ENCODE measurements around the gene SERPINA9.
"Not testable (repeated sequence)": the region's sequence is repeated elsewhere in the genome, so short reads cannot be mapped to it uniquely, and the experiment has no call there.

The SERPINA9 gene

DNA sequence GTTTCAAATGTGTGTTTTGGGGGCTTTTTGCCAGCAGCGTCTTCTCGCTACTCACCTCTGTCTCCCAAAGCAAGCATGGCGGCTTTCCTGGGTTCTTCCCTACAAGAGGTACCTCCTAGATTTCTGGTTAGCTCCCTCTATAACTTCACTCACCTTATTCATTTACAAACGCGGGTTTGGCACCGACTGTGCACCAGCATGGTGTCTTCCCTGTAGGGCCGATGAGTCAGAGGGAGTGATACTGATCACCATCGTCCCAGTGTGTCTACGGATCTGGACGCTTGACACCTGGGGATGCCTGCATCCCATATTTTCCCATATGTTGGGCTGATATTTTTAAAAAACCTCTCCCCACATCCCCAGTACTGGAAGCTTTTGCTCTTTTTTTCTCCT is 41.2 kb upstream of the SERPINA9 start:
- Histone ChIP-seq H3K79me2 (ENCODE audit: insufficient read depth, low read length) (no peaks in the 10 kb centered on the region), H3K4me3 (ENCODE audit: low read depth in 1 of 2, low read length in 2 of 2) (no peak overlapping the region), H3K4me1 (ENCODE audit: insufficient read depth, low read length) (no peaks in the 10 kb centered on the region), H3K27ac (ENCODE audit: low read length) (no peak overlapping the region), H3K4me2 (ENCODE audit: insufficient read depth, low read length) (no peak overlapping the region), H3K9me3 (ENCODE audit: insufficient read depth, low read length, severe bottlenecking) (no peaks in the 10 kb centered on the region), H4K20me1 (ENCODE audit: insufficient read depth, low read length) (no peaks in the 10 kb centered on the region), H3K36me3 (ENCODE audit: insufficient read depth, low read length) (no peaks in the 10 kb centered on the region), H2AFZ (ENCODE audit: low read depth, low read length) (no peak overlapping the region), H3K9ac (ENCODE audit: low read depth, low read length) (no peak overlapping the region), H3K27me3 (ENCODE audit: insufficient read depth, low read length, poor library complexity) (peaks cover 5% of the 10 kb centered on the region)
- no peak for DNase-seq
- TF ChIP-seq, protein P1, sequence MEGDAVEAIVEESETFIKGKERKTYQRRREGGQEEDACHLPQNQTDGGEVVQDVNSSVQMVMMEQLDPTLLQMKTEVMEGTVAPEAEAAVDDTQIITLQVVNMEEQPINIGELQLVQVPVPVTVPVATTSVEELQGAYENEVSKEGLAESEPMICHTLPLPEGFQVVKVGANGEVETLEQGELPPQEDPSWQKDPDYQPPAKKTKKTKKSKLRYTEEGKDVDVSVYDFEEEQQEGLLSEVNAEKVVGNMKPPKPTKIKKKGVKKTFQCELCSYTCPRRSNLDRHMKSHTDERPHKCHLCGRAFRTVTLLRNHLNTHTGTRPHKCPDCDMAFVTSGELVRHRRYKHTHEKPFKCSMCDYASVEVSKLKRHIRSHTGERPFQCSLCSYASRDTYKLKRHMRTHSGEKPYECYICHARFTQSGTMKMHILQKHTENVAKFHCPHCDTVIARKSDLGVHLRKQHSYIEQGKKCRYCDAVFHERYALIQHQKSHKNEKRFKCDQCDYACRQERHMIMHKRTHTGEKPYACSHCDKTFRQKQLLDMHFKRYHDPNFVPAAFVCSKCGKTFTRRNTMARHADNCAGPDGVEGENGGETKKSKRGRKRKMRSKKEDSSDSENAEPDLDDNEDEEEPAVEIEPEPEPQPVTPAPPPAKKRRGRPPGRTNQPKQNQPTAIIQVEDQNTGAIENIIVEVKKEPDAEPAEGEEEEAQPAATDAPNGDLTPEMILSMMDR (IDR thresholded peaks at IDR 0.05; ENCODE audit: borderline replicate concordance, extremely low read depth, low read length, poor library complexity, severe bottlenecking), result no peak
- no peak for TF ChIP-seq EZH2 (IDR thresholded peaks at IDR 0.05; ENCODE audit: borderline replicate concordance, low read depth, low read length, severe bottlenecking)
- ATAC-seq (ENCODE audit: insufficient read depth, low read depth), result no peak

DNA sequence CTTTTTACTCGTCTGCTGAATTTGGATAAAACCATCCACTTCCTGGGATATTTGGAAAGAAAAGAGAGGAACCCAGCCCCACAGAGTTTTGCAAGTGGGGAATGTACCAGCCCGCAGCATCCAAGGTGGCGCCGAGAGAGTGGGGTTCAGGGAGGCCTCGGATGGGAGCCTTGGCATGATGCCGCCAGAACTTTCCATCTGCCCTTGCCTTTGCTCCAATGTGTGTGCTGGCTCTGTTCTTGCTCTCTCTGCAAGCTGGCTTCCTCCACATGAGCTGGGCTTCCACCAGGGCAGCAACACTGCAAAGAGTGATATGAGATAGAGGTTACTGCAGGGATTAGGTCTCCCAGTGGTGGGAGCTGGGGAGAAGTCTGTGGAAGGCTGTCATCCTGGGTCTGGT is 39.9 kb upstream of the SERPINA9 start:
- no peak for ATAC-seq (ENCODE audit: insufficient read depth, low read depth)
- no peak overlapping the region for H3K9ac ChIP-seq (ENCODE audit: low read depth, low read length)

DNA sequence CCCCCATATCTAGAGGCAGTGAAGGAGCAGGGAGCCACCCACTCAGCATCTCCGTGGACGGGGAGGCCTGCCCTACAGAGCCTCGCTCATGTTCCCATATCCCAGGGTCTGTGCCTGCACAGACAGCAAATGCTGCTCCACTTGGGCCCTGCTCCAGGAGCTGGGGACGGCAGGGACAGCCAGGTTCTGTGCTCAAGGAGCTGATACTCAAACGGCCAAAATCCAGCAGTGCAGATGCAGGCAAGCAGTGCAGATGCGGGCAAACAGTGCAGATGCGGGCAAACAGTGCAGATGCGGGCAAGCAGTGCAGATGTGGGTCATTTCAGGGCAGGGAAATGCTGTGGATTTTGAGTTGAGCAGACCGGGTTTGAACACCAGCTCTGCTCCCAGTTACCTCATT is 39.4 kb upstream of the SERPINA9 start:
- TF ChIP-seq, protein P1 (IDR thresholded peaks at IDR 0.05; ENCODE audit: borderline replicate concordance, extremely low read depth, low read length, poor library complexity, severe bottlenecking), result no peak
- TF ChIP-seq EZH2 (IDR thresholded peaks at IDR 0.05; ENCODE audit: borderline replicate concordance, low read depth, low read length, severe bottlenecking), result no peak
- DNase-seq, result no peak
- Histone ChIP-seq H3K79me2 (ENCODE audit: insufficient read depth, low read length) (no peaks in the 10 kb centered on the region), H2AFZ (ENCODE audit: low read depth, low read length) (no peak overlapping the region), H3K4me2 (ENCODE audit: insufficient read depth, low read length) (no peak overlapping the region), H3K27me3 (ENCODE audit: insufficient read depth, low read length, poor library complexity) (peaks cover 5% of the 10 kb centered on the region), H3K36me3 (ENCODE audit: insufficient read depth, low read length) (no peaks in the 10 kb centered on the region), H3K4me3 (ENCODE audit: low read depth in 1 of 2, low read length in 2 of 2) (no peak overlapping the region), H3K4me1 (ENCODE audit: insufficient read depth, low read length) (no peaks in the 10 kb centered on the region), H4K20me1 (ENCODE audit: insufficient read depth, low read length) (no peaks in the 10 kb centered on the region), H3K9ac (ENCODE audit: low read depth, low read length) (no peak overlapping the region), H3K27ac (ENCODE audit: low read length) (no peak overlapping the region), H3K9me3 (ENCODE audit: insufficient read depth, low read length, severe bottlenecking) (no peaks in the 10 kb centered on the region)
- ATAC-seq (ENCODE audit: insufficient read depth, low read depth), result no peak

More for the DNA sequence above, 39.9 kb upstream of the SERPINA9 start:
- H4K20me1 ChIP-seq (ENCODE audit: insufficient read depth, low read length), result no peaks in the 10 kb centered on the region
- peaks cover 5% of the 10 kb centered on the region for H3K27me3 ChIP-seq (ENCODE audit: insufficient read depth, low read length, poor library complexity)
- TF ChIP-seq, protein P1 (IDR thresholded peaks at IDR 0.05; ENCODE audit: borderline replicate concordance, extremely low read depth, low read length, poor library complexity, severe bottlenecking), result no peak
- TF ChIP-seq EZH2 (IDR thresholded peaks at IDR 0.05; ENCODE audit: borderline replicate concordance, low read depth, low read length, severe bottlenecking), result no peak
- H3K9me3 ChIP-seq (ENCODE audit: insufficient read depth, low read length, severe bottlenecking), result no peaks in the 10 kb centered on the region
- DNase-seq, result no peak
- no peak overlapping the region for H3K4me2 ChIP-seq (ENCODE audit: insufficient read depth, low read length)
- no peak overlapping the region for H2AFZ ChIP-seq (ENCODE audit: low read depth, low read length)
- H3K4me3 ChIP-seq (ENCODE audit: low read depth in 1 of 2, low read length in 2 of 2), result no peak overlapping the region
- H3K79me2 ChIP-seq (ENCODE audit: insufficient read depth, low read length), result no peaks in the 10 kb centered on the region
- H3K36me3 ChIP-seq (ENCODE audit: insufficient read depth, low read length), result no peaks in the 10 kb centered on the region
- H3K4me1 ChIP-seq (ENCODE audit: insufficient read depth, low read length), result no peaks in the 10 kb centered on the region
- H3K27ac ChIP-seq (ENCODE audit: low read length), result no peak overlapping the region

DNA sequence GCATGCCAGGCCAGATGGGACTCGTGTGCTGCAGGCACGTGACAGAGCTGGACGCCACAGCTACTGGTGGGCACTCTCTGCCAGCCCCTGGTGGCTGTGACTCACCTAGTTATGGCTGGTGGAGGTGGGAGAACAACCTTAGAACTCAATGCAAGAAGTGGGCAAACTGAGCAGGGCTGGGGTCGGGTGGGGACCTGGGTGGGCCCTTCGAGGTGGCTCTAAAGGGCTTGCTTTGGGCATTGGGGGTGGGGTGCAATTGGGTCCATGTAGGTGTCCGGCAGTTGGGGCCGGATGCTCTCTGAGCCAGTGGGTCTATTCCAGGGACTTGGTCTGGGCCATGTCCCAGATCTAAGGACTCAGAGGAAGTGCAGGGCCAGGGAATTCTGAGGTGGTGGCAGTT is 38.4 kb upstream of the SERPINA9 start:
- H3K27me3 ChIP-seq (ENCODE audit: insufficient read depth, low read length, poor library complexity), result peaks cover 7% of the 10 kb centered on the region
- H3K79me2 ChIP-seq (ENCODE audit: insufficient read depth, low read length), result no peaks in the 10 kb centered on the region
- H3K4me2 ChIP-seq (ENCODE audit: insufficient read depth, low read length), result no peak overlapping the region
- no peaks in the 10 kb centered on the region for H3K36me3 ChIP-seq (ENCODE audit: insufficient read depth, low read length)
- no peaks in the 10 kb centered on the region for H3K4me1 ChIP-seq (ENCODE audit: insufficient read depth, low read length)
- no peaks in the 10 kb centered on the region for H4K20me1 ChIP-seq (ENCODE audit: insufficient read depth, low read length)
- ATAC-seq (ENCODE audit: insufficient read depth, low read depth) (no peak), DNase-seq (no peak)
- no peaks in the 10 kb centered on the region for H3K9me3 ChIP-seq (ENCODE audit: insufficient read depth, low read length, severe bottlenecking)
- no peak overlapping the region for H3K9ac ChIP-seq (ENCODE audit: low read depth, low read length)
- no peak overlapping the region for H3K4me3 ChIP-seq (ENCODE audit: low read depth in 1 of 2, low read length in 2 of 2)
- TF ChIP-seq, protein P1 (IDR thresholded peaks at IDR 0.05; ENCODE audit: borderline replicate concordance, extremely low read depth, low read length, poor library complexity, severe bottlenecking), result no peak
- no peak for TF ChIP-seq EZH2 (IDR thresholded peaks at IDR 0.05; ENCODE audit: borderline replicate concordance, low read depth, low read length, severe bottlenecking)
- H3K27ac ChIP-seq (ENCODE audit: low read length), result no peak overlapping the region
- no peak overlapping the region for H2AFZ ChIP-seq (ENCODE audit: low read depth, low read length)

DNA sequence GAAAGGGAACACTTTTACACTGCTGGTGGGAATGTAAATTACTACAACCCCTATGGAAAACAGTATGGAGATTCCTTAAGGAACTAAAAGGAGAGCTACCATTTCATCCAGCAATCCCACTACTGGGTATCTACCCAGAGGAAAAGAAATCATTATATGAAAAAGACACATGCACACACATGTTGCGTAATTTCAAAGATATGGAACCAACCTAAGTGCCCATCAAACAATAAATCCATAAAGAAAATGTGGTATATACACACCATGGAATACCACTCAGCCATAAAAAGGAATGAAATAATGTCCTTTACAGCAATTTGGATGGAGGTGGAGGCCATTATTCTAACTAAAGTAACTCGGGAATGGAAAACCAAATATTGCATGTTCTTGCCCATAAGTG is 34.5 kb upstream of the SERPINA9 start:
- not testable (repeated sequence) for H2AFZ ChIP-seq (ENCODE audit: low read depth, low read length); H3K79me2 ChIP-seq (ENCODE audit: insufficient read depth, low read length); H3K27me3 ChIP-seq (ENCODE audit: insufficient read depth, low read length, poor library complexity); H3K4me1 ChIP-seq (ENCODE audit: insufficient read depth, low read length); H3K9me3 ChIP-seq (ENCODE audit: insufficient read depth, low read length, severe bottlenecking); H3K36me3 ChIP-seq (ENCODE audit: insufficient read depth, low read length); DNase-seq; H3K4me2 ChIP-seq (ENCODE audit: insufficient read depth, low read length); ATAC-seq (ENCODE audit: insufficient read depth, low read depth); H4K20me1 ChIP-seq (ENCODE audit: insufficient read depth, low read length); H3K9ac ChIP-seq (ENCODE audit: low read depth, low read length); H3K4me3 ChIP-seq (ENCODE audit: low read depth in 1 of 2, low read length in 2 of 2); H3K27ac ChIP-seq (ENCODE audit: low read length)
